ENCODE data around the gene LY6G5B. TPM values are rescaled to one million over a fixed set of nuclear protein-coding genes. Genes with fewer than 3 reads are reported as not detected.

Gene LY6G5B
- polyA plus RNA-seq, 6 donors from 2014 or later = 0.23 to 0.87 (median 0.50) TPM; not detected in 3

GRCh38 chr6:31710523-31711219, 40.9 kb downstream of the LY6G5B start:
- Mint-ChIP-seq H3K9me3 (no peaks in the 10 kb centered on the region), H3K36me3 (no peaks in the 10 kb centered on the region)

GRCh38 chr6:31711233-31711632, 41.5 kb downstream of the LY6G5B start:
- H3K27ac Mint-ChIP-seq = peak overlapping the region in 2 of 6 donors; percentile 56 to 87
- DNase-seq (no peak), ATAC-seq (ENCODE audit: low read depth in 2 of 2) (no peak)
- peaks cover 0 to 8% (median 0%) of the 10 kb centered on the region in 3 donors for H3K27me3 Mint-ChIP-seq
- H3K4me3 Mint-ChIP-seq = peak overlapping the region in 1 of 8 donors; percentile 35
- no peaks in the 10 kb centered on the region for H3K9me3 Mint-ChIP-seq
- no peaks in the 10 kb centered on the region for H3K36me3 Mint-ChIP-seq
- peaks cover 17 to 22% (median 20%) of the 10 kb centered on the region in 3 donors for H3K4me1 Mint-ChIP-seq

More at GRCh38 chr6:31710523-31711219, 40.9 kb downstream of the LY6G5B start:
- DNase-seq (no peak), ATAC-seq (ENCODE audit: low read depth in 2 of 2) (no peak)
- peak overlapping the region in 3 of 8 donors; percentile 10 to 31 (median 29) for H3K4me3 Mint-ChIP-seq
- peak overlapping the region in 3 of 6 donors; percentile 8 to 89 (median 47) for H3K27ac Mint-ChIP-seq
- H3K27me3 Mint-ChIP-seq = peaks cover 0 to 8% (median 0%) of the 10 kb centered on the region in 3 donors
- H3K4me1 Mint-ChIP-seq = peaks cover 17 to 22% (median 20%) of the 10 kb centered on the region in 3 donors

GRCh38 chr6:31712296-31712695, 42.5 kb downstream of the LY6G5B start:
- Mint-ChIP-seq H3K4me1 (peaks cover 17 to 22% (median 20%) of the 10 kb centered on the region in 3 donors), H3K36me3 (no peaks in the 10 kb centered on the region), H3K27ac (peak overlapping the region in 2 of 6 donors; percentile 5 to 35), H3K4me3 (peak overlapping the region in 1 of 8 donors; percentile 17), H3K27me3 (peaks cover 0 to 8% (median 0%) of the 10 kb centered on the region in 3 donors), H3K9me3 (no peaks in the 10 kb centered on the region)
- ATAC-seq (ENCODE audit: low read depth in 2 of 2) = peak; percentile 87 to 88
- no peak for DNase-seq

GRCh38 chr6:31713465-31713864, 43.7 kb downstream of the LY6G5B start:
- Mint-ChIP-seq H3K27me3 (peaks cover 0 to 8% (median 0%) of the 10 kb centered on the region in 3 donors), H3K36me3 (no peaks in the 10 kb centered on the region), H3K9me3 (no peaks in the 10 kb centered on the region), H3K27ac (peak overlapping the region in 3 of 6 donors; percentile 47 to 86 (median 63)), H3K4me1 (peaks cover 17 to 22% (median 20%) of the 10 kb centered on the region in 3 donors), H3K4me3 (no peak overlapping the region)
- ATAC-seq (ENCODE audit: low read depth in 2 of 2) (no peak), DNase-seq (no peak)

GRCh38 chr6:31713991-31714684, 44.4 kb downstream of the LY6G5B start:
- Mint-ChIP-seq H3K36me3 (no peaks in the 10 kb centered on the region), H3K27ac (peak overlapping the region in 1 of 6 donors; percentile 47), H3K27me3 (peaks cover 0 to 8% (median 0%) of the 10 kb centered on the region in 3 donors), H3K4me3 (no peak overlapping the region), H3K4me1 (peaks cover 17 to 22% (median 20%) of the 10 kb centered on the region in 3 donors), H3K9me3 (no peaks in the 10 kb centered on the region)
- no peak for DNase-seq
- ATAC-seq (ENCODE audit: low read depth in 2 of 2) = no peak

- Mint-ChIP-seq H3K9me3 (no peaks in the 10 kb centered on the region), H3K4me3 (no peak within 1 kb of the TSS), H3K36me3 (no peaks in the 10 kb centered on the region), H3K4me1 (peaks cover 17 to 22% (median 19%) of the 10 kb centered on the region in 3 donors), H3K27ac (peak within 1 kb of the TSS in 2 of 6 donors; percentile 47), H3K27me3 (peaks cover 0 to 8% (median 0%) of the 10 kb centered on the region in 3 donors)
- ATAC-seq (ENCODE audit: low read depth in 2 of 2) (no peak), DNase-seq (no peak)
These were observed 45.5 kb downstream of the LY6G5B start, which contains the start of gene LY6G6D for GRCh38 chr6:31715022-31715958. Gene LY6G6D (plus strand): TSS chr6:31715348. CDS start chr6:31715356, 8 bp downstream.

- Mint-ChIP-seq H3K27me3 (peaks cover 0 to 7% (median 0%) of the 10 kb centered on the region in 3 donors), H3K9me3 (no peaks in the 10 kb centered on the region), H3K27ac (peak overlapping the region in 1 of 6 donors; percentile 64), H3K4me1 (peaks cover 0 to 3% (median 0%) of the 10 kb centered on the region in 3 donors), H3K36me3 (no peaks in the 10 kb centered on the region), H3K4me3 (no peak overlapping the region)
- no peak for ATAC-seq (ENCODE audit: low read depth in 2 of 2)
- no peak for DNase-seq
These were observed 47.9 kb downstream of the LY6G5B start for GRCh38 chr6:31717499-31718222.

GRCh38 chr6:31718265-31718664, 48.5 kb downstream of the LY6G5B start:
- no peaks in the 10 kb centered on the region for H3K36me3 Mint-ChIP-seq
- H3K4me1 Mint-ChIP-seq = peaks cover 3 to 8% (median 3%) of the 10 kb centered on the region in 3 donors
- no peak overlapping the region for H3K27ac Mint-ChIP-seq
- no peaks in the 10 kb centered on the region for H3K9me3 Mint-ChIP-seq
- no peak for ATAC-seq (ENCODE audit: low read depth in 2 of 2)
- peaks cover 0 to 1% (median 0%) of the 10 kb centered on the region in 3 donors for H3K27me3 Mint-ChIP-seq
- DNase-seq = no peak
- no peak overlapping the region for H3K4me3 Mint-ChIP-seq

GRCh38 chr6:31719001-31719400, 49.2 kb downstream of the LY6G5B start:
- Mint-ChIP-seq H3K36me3 (no peaks in the 10 kb centered on the region), H3K4me1 (peaks cover 6 to 15% (median 10%) of the 10 kb centered on the region in 3 donors), H3K4me3 (no peak overlapping the region), H3K27me3 (no peaks in the 10 kb centered on the region), H3K27ac (no peak overlapping the region), H3K9me3 (no peaks in the 10 kb centered on the region)
- DNase-seq (no peak), ATAC-seq (ENCODE audit: low read depth in 2 of 2) (no peak)

GRCh38 chr6:31720196-31720770, 50.5 kb downstream of the LY6G5B start:
- ATAC-seq (ENCODE audit: low read depth in 2 of 2) (no peak), DNase-seq (no peak)
- Mint-ChIP-seq H3K4me1 (peaks cover 9 to 26% (median 23%) of the 10 kb centered on the region in 3 donors), H3K27ac (no peak overlapping the region), H3K9me3 (no peaks in the 10 kb centered on the region), H3K4me3 (no peak overlapping the region), H3K36me3 (peaks cover 0 to 1% of the 10 kb centered on the region in 2 donors), H3K27me3 (no peaks in the 10 kb centered on the region)

- DNase-seq (no peak), ATAC-seq (ENCODE audit: low read depth in 2 of 2) (no peak)
- Mint-ChIP-seq H3K9me3 (no peaks in the 10 kb centered on the region), H3K4me3 (no peak within 1 kb of the TSS), H3K36me3 (peaks cover 6 to 13% of the 10 kb centered on the region in 2 donors), H3K27me3 (no peaks in the 10 kb centered on the region), H3K4me1 (peaks cover 20 to 38% (median 35%) of the 10 kb centered on the region in 3 donors), H3K27ac (peak within 1 kb of the TSS in 3 of 6 donors; percentile 53 to 78 (median 67))
These were observed 51.7 kb downstream of the LY6G5B start, which contains the start of gene LY6G6C for GRCh38 chr6:31721351-31722020. Gene LY6G6C (minus strand): TSS chr6:31721746. CDS start chr6:31721679, 67 bp downstream.

Measured in naive B cell (primary cell).